IMR-90 (cell line): Measurements from ENCODE around the gene RWDD1. TPM values are rescaled to one million over a fixed set of nuclear protein-coding genes. Genes with fewer than 3 reads are reported as not detected.

Experiments
- ATAC-seq: fragments of 200-7000 bp; cut with Tn5 transposase; 2 replicates; pipeline ENCODE4 v1.9.1; 2020; ENCODE audit warnings: low read depth, mild to moderate bottlenecking, moderate library complexity
- BruUV-seq: library from RNA; stranded (reverse); fragments of 400-500 nt; replicated peaks from 2 replicates; lab custom pipeline; 2021; lab: Mats Ljungman, UMichigan
- CTCF ChIA-PET: fragments of 300-600 bp; formaldehyde crosslinking; extraction: SDS; loops from one replicate; lab custom pipeline; 2021; ENCODE audit warnings: antibody characterized with exemption; lab: Yijun Ruan, JAX
- POLR2A ChIA-PET: fragments of 300-600 bp; sonication (Branson Sonifier 250); formaldehyde crosslinking; loops from one replicate; lab custom pipeline; 2022; ENCODE audit warnings: antibody characterized with exemption; ENCODE audit not compliant: unreplicated experiment; lab: Charles Lee
- DNase-seq: peaks from one replicate; pipeline ENCODE4 v3.0.0; 2013
- H2AFZ ChIP-seq: replicated peaks from 2 replicates; pipeline ENCODE3; 2013; ENCODE audit warnings: low read length, mild to moderate bottlenecking; ENCODE audit not compliant: poor library complexity
- H2AK5ac ChIP-seq: 2 replicates; pipeline ENCODE4 v1.6.1; 2013; ENCODE audit warnings: low read depth, low read length, inconsistent platforms
- H2AK9ac ChIP-seq: replicated peaks from 2 replicates; pipeline ENCODE3; 2013; ENCODE audit warnings: mild to moderate bottlenecking, low read depth, low read length, moderate library complexity; ENCODE audit not compliant: poor library complexity
- H2BK120ac ChIP-seq: 2 replicates; pipeline ENCODE4 v1.6.1; 2013; ENCODE audit warnings: low read depth, low read length, inconsistent platforms
- H2BK15ac ChIP-seq: 3 replicates; pipeline ENCODE4 v1.6.1; 2013; ENCODE audit warnings: low read depth, low read length, inconsistent platforms
- H2BK20ac ChIP-seq: 2 replicates; pipeline ENCODE4 v1.6.1; 2013; ENCODE audit warnings: low read depth, mild to moderate bottlenecking, inconsistent platforms, low read length, moderate library complexity
- H2BK5ac ChIP-seq: 2 replicates; pipeline ENCODE4 v1.6.1; 2013; ENCODE audit warnings: mild to moderate bottlenecking, low read depth, low read length, inconsistent platforms; ENCODE audit not compliant: poor library complexity, severe bottlenecking
- H3K14ac ChIP-seq: replicated peaks from 2 replicates; pipeline ENCODE4 v1.6.1; 2013; ENCODE audit warnings: low read depth, low read length, inconsistent platforms
- H3K18ac ChIP-seq: 2 replicates; pipeline ENCODE4 v1.6.1; 2013; ENCODE audit warnings: low read depth, low read length, control low read depth
- H3K23ac ChIP-seq: 2 replicates; pipeline ENCODE4 v1.6.1; 2013; ENCODE audit warnings: low read depth, low read length, inconsistent platforms
- H3K27ac ChIP-seq: 2 replicates; pipeline ENCODE4 v1.5.1; 2013; ENCODE audit warnings: mild to moderate bottlenecking, control low read depth, low read length; ENCODE audit not compliant: insufficient read depth
- H3K27me3 ChIP-seq: 2 replicates; pipeline ENCODE4 v1.6.1; 2013; ENCODE audit warnings: low read length; ENCODE audit not compliant: control insufficient read depth, insufficient read depth
- H3K36me3 ChIP-seq: 2 replicates; pipeline ENCODE4 v1.6.1; 2013; ENCODE audit warnings: low read length, mixed read lengths; ENCODE audit not compliant: control insufficient read depth, insufficient read depth
- H3K4ac ChIP-seq: 2 replicates; pipeline ENCODE4 v1.6.1; 2013; ENCODE audit warnings: low read depth, low read length, inconsistent platforms
- H3K4me1 ChIP-seq: 2 replicates; pipeline ENCODE4 v1.6.1; 2013; ENCODE audit warnings: low read length, mixed read lengths; ENCODE audit not compliant: control insufficient read depth, insufficient read depth
- H3K4me2 ChIP-seq: 2 replicates; pipeline ENCODE4 v1.6.1; 2013; ENCODE audit warnings: low read depth, mild to moderate bottlenecking, control low read depth, low read length, moderate library complexity
- H3K4me3 ChIP-seq: 2 replicates; pipeline ENCODE4 v1.5.1; 2013; ENCODE audit warnings: low read depth, mild to moderate bottlenecking, control low read depth, low read length, moderate library complexity; ENCODE audit not compliant: insufficient read depth
- H3K56ac ChIP-seq: 2 replicates; pipeline ENCODE4 v1.6.1; 2013; ENCODE audit warnings: low read length, inconsistent platforms; ENCODE audit not compliant: insufficient read depth; ENCODE audit errors: extremely low read depth
- H3K79me1 ChIP-seq, 2 experiments: 2 replicates each; pipeline ENCODE4 v1.6.1; 2013; ENCODE audit warnings: low read length in 2 of 2, inconsistent platforms in 1 of 2, low read depth in 1 of 2
- H3K9ac ChIP-seq: 2 replicates; pipeline ENCODE4 v1.6.1; 2013; ENCODE audit warnings: low read depth, low read length, control low read depth
- H3K9me1 ChIP-seq: 2 replicates; pipeline ENCODE4 v1.6.1; 2013; ENCODE audit warnings: low read length, inconsistent platforms; ENCODE audit not compliant: insufficient read depth
- H3K9me3 ChIP-seq: 2 replicates; pipeline ENCODE4 v1.6.1; 2013; ENCODE audit warnings: low read length; ENCODE audit not compliant: control insufficient read depth, insufficient read depth
- H4K20me1 ChIP-seq: 2 replicates; pipeline ENCODE4 v1.6.1; 2013; ENCODE audit warnings: low read length, inconsistent platforms; ENCODE audit not compliant: insufficient read depth
- H4K5ac ChIP-seq: 2 replicates; pipeline ENCODE4 v1.6.1; 2013; ENCODE audit warnings: mild to moderate bottlenecking, low read depth, low read length, control low read depth
- H4K8ac ChIP-seq, 2 experiments: 2 replicates each; pipeline ENCODE4 v1.6.1; 2013; ENCODE audit warnings: low read depth in 2 of 2, low read length in 2 of 2, control low read depth in 1 of 2, inconsistent platforms in 1 of 2
- H4K91ac ChIP-seq: 2 replicates; pipeline ENCODE4 v1.6.1; 2013; ENCODE audit warnings: low read depth, low read length, inconsistent platforms; ENCODE audit not compliant: insufficient read depth
- ELK1 ChIP-seq: fragments of 150-350 bp; IDR thresholded peaks from 2 replicates; pipeline ENCODE4 v1.6.1; 2016; ENCODE audit warnings: low read depth, mild to moderate bottlenecking, low read length, moderate library complexity, borderline replicate concordance
- MAZ ChIP-seq: IDR thresholded peaks from 2 replicates; pipeline ENCODE4 v1.6.1; 2012; ENCODE audit warnings: low read depth, mild to moderate bottlenecking, low read length, improper control_type of control experiment, moderate library complexity, borderline replicate concordance
- MXI1 ChIP-seq: IDR thresholded peaks from 2 replicates; pipeline ENCODE4 v1.6.1; 2012; ENCODE audit warnings: low read depth, mild to moderate bottlenecking, low read length, moderate library complexity, borderline replicate concordance
- NFE2L2 ChIP-seq: fragments of 150-350 bp; IDR thresholded peaks from 2 replicates; pipeline ENCODE4 v1.6.1; 2016; ENCODE audit warnings: low read depth, mild to moderate bottlenecking, low read length
- SMC3 ChIP-seq: fragments of 150-350 bp; IDR thresholded peaks from 2 replicates; pipeline ENCODE4 v1.6.1; 2016; ENCODE audit warnings: low read depth, mild to moderate bottlenecking, antibody characterized with exemption, low read length, moderate library complexity
- WGBS, 2 experiments: methylation state at CpG; one replicate each; pipeline versions ENCODE4 v1.1.5 to v1.1.7; 2013; ENCODE audit warnings: missing lambda C conversion rate in 2 of 2; ENCODE audit not compliant: insufficient read length in 1 of 2; ENCODE audit errors: extremely low coverage in 2 of 2; 5-methylcytosine and 5-hydroxymethylcytosine counted together
- dilution Hi-C: fragments of 300-500 bp; cut with HindIII; formaldehyde crosslinking; loops from one replicate; pipeline ENCODE4 v1.14.3; 2018; ENCODE audit warnings: low sequenced_read_pairs; ENCODE audit not compliant: unreplicated experiment
- in situ Hi-C: fragments of 300-500 bp; cut with MboI; formaldehyde crosslinking; loops from 3 replicates; pipeline ENCODE4 v1.14.3; 2019; ENCODE audit warnings: low sequenced_read_pairs, inconsistent platforms, mixed read lengths
- intact Hi-C: fragments of 100-400 bp; cut with micrococcal nuclease; formaldehyde crosslinking; loops from 2 replicates; pipeline ENCODE4 v1.10.0; 2022
- polyA plus RNA-seq, 3 experiments: library from polyadenylated mRNA; depleted of rRNA; stranded (reverse); fragments of >200 nt; gene quantifications; 2 replicates each; pipeline ENCODE4 v1.2.3, GENCODE V29; 2012; ENCODE audit warnings: low replicate concordance in 1 of 3
- total RNA-seq: library from RNA; depleted of rRNA; stranded (reverse); fragments of >200 nt; gene quantifications from 2 replicates; pipeline ENCODE4 v1.2.3, GENCODE V29; 2012

The RWDD1 gene
- total and polyA plus RNA-seq, 2 of the 4 experiments (the other 2 are of a cell fraction): 23.6 to 92.8 TPM

- H2BK5ac ChIP-seq: peak overlapping the region; percentile 51
- peak overlapping the region; percentile 66 for H3K27ac ChIP-seq
- no peak overlapping the region for H4K91ac ChIP-seq
- peak overlapping the region; percentile 81 for H3K4me3 ChIP-seq
- peak; percentile 12; the same call in 1 of the 2 replicates for TF ChIP-seq MXI1
- no peak for TF ChIP-seq SMC3
- no peak for TF ChIP-seq NFE2L2
- TF ChIP-seq MAZ: no peak
- no peak for TF ChIP-seq ELK1
- no peak overlapping the region for H4K5ac ChIP-seq
- in situ Hi-C loops (no loop called here), intact Hi-C loops (loop anchor here (5.0 kb wide), 1 partner anchor 75 kb away; no protein-coding TSS in a partner anchor), dilution Hi-C loops (no loop called here)
- POLR2A ChIA-PET: interaction anchor here (1.0 kb wide), 1 partner anchor 302 kb away, joined by 6 read pairs; no protein-coding TSS in a partner anchor
- no peak overlapping the region for H2BK120ac ChIP-seq
- whole genome bisulfite sequencing, 2 experiments: no CpG with 5 or more reads among the region's 7 CpGs
- peak overlapping the region; percentile 83 for H3K23ac ChIP-seq
- no peak overlapping the region for H2AK5ac ChIP-seq
- BruUV-seq: no TSS peak
- CTCF ChIA-PET: interaction anchor here (0.7 to 1.6 kb wide), 6 partner anchors 11 to 327 kb away, joined by 3 to 9 read pairs (median 4); no protein-coding TSS in a partner anchor
- H3K14ac ChIP-seq: peak overlapping the region; percentile 18; the same call in 1 of the 2 replicates
- H3K18ac ChIP-seq: no peak overlapping the region
- H4K8ac ChIP-seq: 0 out of 4 replicates have a peak overlapping the region, but pooled peaks of 1 of the 2 experiments have one; percentile 11
- no peak overlapping the region for H2AFZ ChIP-seq
- ATAC-seq: no peak
- no peaks in the 10 kb centered on the region for H3K27me3 ChIP-seq
- peak; percentile 55 for DNase-seq
- no peak overlapping the region for H2BK20ac ChIP-seq
- peak overlapping the region; percentile 81; the same call in 1 of the 2 replicates for H3K56ac ChIP-seq
- no peaks in the 10 kb centered on the region for H3K4me1 ChIP-seq
- H3K4me2 ChIP-seq: peak overlapping the region; percentile 96
- peaks cover 3% of the 10 kb centered on the region; the same call in 1 of the 2 replicates for H4K20me1 ChIP-seq
- no peak overlapping the region for H2AK9ac ChIP-seq
- H3K9ac ChIP-seq: peak overlapping the region; percentile 79
- H3K4ac ChIP-seq: no peak overlapping the region
- H3K9me3 ChIP-seq: no peaks in the 10 kb centered on the region
- no peak overlapping the region for H2BK15ac ChIP-seq
- H3K79me1 ChIP-seq: peaks cover 15 to 50% of the 10 kb centered on the region in 2 experiments
- H3K36me3 ChIP-seq: no peaks in the 10 kb centered on the region
- no peaks in the 10 kb centered on the region for H3K9me1 ChIP-seq
Observed at GRCh38 chr6:116572162-116572561, 858 bp downstream of the RWDD1 start.
